Colon (tissue), 2 donors: ENCODE measurements around the gene MUC2.
"Not testable (repeated sequence)": the region's sequence is repeated elsewhere in the genome, so short reads cannot be mapped to it uniquely, and the experiment has no call there.

ENCODE experiments used
- FAIRE-seq: peaks from 2 replicates; lab custom pipeline; 2012; peaks lifted over from hg19 to GRCh38; lab: Jason Lieb, UNC
- donor health status: control.
- donor health status: control.

The MUC2 gene

GRCh38 chr11:1106387-1106786 lies 31.7 kb downstream of the MUC2 start:
- no peak for FAIRE-seq

- no peak for FAIRE-seq
Measured at GRCh38 chr11:1107316-1108245, 32.9 kb downstream of the MUC2 start.

- no peak for FAIRE-seq
Measured at GRCh38 chr11:1108246-1108900, 33.7 kb downstream of the MUC2 start.

GRCh38 chr11:1109101-1109917 lies 34.6 kb downstream of the MUC2 start:
- FAIRE-seq: no peak

- no peak for FAIRE-seq
Measured at GRCh38 chr11:1109918-1110705, 35.4 kb downstream of the MUC2 start.

GRCh38 chr11:1111545-1112212 lies 37.0 kb downstream of the MUC2 start:
- no peak for FAIRE-seq

GRCh38 chr11:1112351-1113191 lies 37.9 kb downstream of the MUC2 start:
- no peak for FAIRE-seq

GRCh38 chr11:1113405-1114201 lies 38.9 kb downstream of the MUC2 start:
- no peak for FAIRE-seq

GRCh38 chr11:1115292-1115691 lies 40.6 kb downstream of the MUC2 start:
- FAIRE-seq: not testable (repeated sequence)

- FAIRE-seq: no peak
Measured at GRCh38 chr11:1116104-1116503, 41.4 kb downstream of the MUC2 start.

- no peak for FAIRE-seq
Measured at GRCh38 chr11:1116666-1117390, 42.2 kb downstream of the MUC2 start.

- FAIRE-seq: no peak
Measured at GRCh38 chr11:1117992-1118391, 43.3 kb downstream of the MUC2 start.

- no peak for FAIRE-seq
Measured at GRCh38 chr11:1118755-1119603, 44.3 kb downstream of the MUC2 start.

GRCh38 chr11:1119604-1120146 lies 45.0 kb downstream of the MUC2 start:
- FAIRE-seq: no peak

GRCh38 chr11:1120532-1121330 lies 46.1 kb downstream of the MUC2 start:
- no peak for FAIRE-seq

GRCh38 chr11:1121331-1121812 lies 46.7 kb downstream of the MUC2 start:
- no peak for FAIRE-seq
